ENCODE measurements around the gene TBC1D2B.

TBC1D2B gene

GRCh38 chr15:78024883-78025282 lies 52.6 kb downstream of the TBC1D2B start:
- no peak for DNase-seq

DNA sequence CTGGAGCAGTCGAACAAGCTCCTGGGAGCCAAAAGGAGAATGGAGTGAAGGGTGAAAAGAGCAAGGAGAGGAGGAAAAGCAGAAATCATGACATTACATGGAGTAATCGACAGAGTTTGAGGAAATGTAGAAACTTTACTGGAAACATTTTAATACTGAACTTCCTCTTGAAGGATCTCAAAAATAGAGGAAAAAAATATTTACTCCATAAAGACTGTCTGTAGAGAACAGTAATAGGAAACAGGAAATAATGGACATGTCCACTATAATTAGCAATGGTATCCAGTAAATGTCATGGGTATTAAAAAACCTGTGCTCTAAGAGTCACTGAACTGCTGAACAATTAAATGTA lies 53.0 kb downstream of the TBC1D2B start:
- no peak for DNase-seq

DNA sequence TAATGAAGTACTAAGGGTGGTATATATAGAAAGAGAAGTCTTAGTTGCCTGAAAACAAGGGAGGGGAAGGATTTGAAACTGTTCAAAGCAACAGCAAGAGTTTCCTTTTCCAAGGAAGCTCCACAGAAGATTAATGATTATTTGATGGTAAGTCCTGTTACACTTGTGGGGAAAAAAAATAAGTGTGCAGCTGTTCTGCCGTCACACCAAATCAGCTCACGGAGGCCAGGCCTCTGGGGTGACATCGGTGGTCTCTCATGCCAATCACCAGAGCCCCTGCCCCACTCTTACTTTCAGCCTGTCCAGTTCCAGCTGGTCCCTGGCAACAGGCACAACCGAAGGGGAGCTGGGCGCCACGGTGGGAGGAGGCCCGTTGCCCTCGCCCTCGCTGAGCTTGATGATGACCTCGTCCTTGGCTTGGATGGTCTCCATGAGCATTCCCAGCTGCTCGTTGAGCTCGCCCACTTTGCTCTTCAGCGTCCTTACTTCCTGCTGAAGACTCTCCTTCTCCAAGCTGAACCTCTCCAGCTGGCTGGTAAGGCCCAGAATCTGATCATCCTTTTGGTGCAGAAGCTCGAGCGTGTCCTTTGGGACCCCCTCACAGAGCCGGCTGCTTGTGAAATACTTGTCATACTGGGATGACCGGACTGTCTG lies 53.5 kb downstream of the TBC1D2B start:
- DNase-seq = no peak

GRCh38 chr15:78023081-78023665 lies 54.3 kb downstream of the TBC1D2B start:
- no peak for DNase-seq

GRCh38 chr15:78021761-78022160 lies 55.8 kb downstream of the TBC1D2B start:
- no peak for DNase-seq

DNA sequence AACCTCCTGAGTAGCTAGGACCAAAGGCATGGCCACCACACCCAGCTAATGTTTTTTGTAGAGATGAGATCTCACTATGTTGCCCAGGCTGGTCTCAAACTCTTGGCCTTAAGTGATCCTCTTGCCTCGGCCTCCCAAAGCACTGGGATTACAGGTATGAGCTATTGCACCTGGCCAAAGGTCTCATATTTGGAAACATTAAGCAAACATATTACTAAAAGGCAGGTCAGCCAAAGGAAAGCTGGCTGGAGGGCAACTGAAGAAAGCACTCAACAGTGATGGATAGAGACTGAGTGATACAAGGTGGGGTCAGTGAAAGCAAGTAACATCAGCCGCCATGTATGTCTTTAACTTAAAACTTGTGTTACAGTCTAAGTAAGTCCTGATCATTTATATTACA lies 57.5 kb downstream of the TBC1D2B start:
- no peak for DNase-seq

GRCh38 chr15:78018946-78019644 lies 58.4 kb downstream of the TBC1D2B start:
- peak in 1 of 5 experiments; percentile 67 for DNase-seq

- DNase-seq = no peak
These were observed 59.1 kb downstream of the TBC1D2B start for GRCh38 chr15:78018445-78018844.

GRCh38 chr15:78016860-78017259 lies 60.7 kb downstream of the TBC1D2B start:
- no peak for DNase-seq

- no peak for DNase-seq
These were observed 64.9 kb downstream of the TBC1D2B start for GRCh38 chr15:78012643-78013077.

GRCh38 chr15:78010067-78010466 lies 67.4 kb downstream of the TBC1D2B start:
- no peak for DNase-seq

GRCh38 chr15:78007964-78008886 lies 69.3 kb downstream of the TBC1D2B start:
- DNase-seq = no peak

DNA sequence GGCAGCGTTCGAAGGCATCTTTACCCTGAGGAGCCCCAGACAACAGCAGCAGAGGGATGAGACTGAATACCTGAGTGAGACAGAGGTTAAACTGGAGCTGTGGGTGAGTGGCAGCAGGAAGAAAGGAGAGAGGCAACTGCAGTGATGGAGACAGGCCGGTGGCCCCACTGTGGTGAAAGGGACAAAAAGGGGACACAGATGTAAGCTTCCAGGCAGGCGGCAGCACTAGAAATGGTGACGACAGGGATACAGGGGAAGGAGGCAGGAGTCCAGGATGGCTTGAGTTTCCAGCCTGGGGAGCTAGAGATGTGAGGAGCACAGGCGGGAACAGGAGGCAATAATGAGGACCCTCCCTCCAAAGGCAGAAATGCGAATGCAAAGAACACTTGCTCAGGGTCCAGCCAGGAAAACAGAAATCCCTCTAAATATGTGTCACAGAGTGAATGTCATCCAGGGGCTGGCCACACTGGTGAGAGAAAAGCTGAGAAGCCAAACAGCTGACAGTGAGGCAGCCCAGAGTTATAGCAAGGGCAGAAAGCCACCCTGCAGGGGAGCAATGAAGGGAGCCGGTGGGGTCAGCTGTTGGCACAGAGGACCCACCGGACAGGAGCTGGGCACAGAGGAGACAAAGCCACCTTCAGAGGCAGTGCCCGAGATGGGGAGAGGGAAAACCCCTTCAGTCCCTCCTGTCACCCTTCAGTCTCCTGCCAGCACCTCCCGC lies 70.1 kb downstream of the TBC1D2B start:
- no peak for DNase-seq

DNA sequence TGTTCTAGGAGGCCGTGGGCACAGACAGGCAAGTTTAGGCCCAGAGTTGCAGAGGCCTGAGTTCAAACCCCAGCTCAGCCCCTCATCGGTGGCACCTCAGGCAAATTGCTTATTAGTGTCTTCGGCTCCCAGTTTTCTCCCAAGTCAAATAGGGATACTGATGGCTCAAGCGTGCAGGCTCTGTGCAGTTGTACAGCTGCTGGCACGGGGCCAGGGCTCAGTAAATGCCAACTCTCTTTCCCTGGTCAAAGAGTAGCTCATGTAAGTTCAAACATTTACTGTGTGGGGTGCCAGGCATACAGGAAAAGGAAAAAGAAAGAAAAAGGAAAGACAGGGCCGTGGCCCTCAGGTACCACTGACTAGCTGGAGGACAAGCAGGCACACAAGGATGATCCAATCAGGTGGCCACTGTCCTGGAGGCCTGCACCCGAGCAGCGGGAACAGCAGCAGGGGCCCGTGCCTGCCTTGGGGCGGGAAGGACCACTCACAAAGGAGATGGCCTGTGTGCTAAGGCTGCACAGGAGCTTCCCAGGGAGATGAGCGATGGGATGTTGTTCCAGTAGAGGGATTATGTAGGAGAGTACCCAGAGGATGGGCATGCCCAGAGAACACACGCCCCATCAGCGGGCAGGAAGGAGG lies 70.8 kb downstream of the TBC1D2B start:
- no peak for DNase-seq

DNA sequence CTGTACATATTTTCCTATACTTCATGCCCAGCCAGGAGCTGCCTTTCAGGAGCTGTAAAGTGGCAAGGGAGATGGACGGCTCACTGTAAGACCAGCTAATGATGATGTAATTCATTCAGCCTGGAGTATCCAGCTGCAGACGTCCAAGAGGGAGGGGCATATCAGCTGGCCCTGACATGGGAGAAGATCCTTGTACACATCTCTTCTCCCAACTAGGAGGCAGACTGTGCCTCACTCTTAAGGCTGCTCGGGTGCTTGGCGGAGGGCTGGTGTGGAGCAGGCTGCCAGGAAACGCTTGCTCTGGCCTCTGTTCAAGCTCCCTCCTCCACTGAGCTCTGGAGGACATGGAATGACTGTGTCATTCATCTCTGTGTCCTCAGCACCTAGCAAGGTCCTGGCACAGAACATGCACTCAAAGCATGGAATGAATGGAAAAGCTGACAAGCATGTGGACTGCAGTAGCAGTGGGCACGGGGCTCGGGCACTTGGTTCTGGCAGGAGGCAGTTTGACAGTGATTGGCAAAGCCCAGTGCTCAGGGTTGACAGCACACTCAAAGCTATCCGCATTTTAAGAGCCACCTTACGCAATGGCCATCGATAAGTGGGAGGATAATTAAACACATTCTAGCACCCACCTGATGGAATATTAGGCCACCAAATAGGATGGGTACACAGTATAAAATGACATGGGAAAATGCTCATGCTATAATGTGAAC lies 72.4 kb downstream of the TBC1D2B start:
- no peak for DNase-seq

GRCh38 chr15:78004222-78004727 lies 73.2 kb downstream of the TBC1D2B start:
- DNase-seq = no peak

DNA sequence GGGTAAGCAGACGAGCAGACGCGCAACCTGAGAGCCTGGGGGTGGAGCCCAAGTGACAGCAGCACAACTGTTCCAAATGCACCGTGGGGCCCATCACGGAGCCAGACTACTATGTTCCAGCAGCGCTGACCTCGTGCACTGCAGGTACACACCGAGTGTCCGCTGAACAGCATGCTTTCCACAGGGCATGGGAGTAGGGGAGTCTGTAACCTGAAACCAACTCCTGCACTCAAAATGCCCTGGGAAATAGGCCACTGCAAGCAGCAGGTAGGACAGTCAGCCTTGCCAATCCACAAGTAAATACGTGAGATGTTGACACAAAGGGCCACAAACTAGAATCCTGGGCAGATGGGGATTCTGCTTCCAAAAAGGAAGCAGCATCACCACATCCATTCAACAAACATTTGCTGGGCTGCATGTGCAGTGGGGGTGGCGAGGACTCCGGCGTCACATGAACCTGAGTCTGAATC lies 73.9 kb downstream of the TBC1D2B start:
- DNase-seq = no peak

- DNase-seq = no peak
These were observed 74.5 kb downstream of the TBC1D2B start for GRCh38 chr15:78002996-78003395.

GRCh38 chr15:78001656-78002055 lies 75.9 kb downstream of the TBC1D2B start:
- no peak for DNase-seq

GRCh38 chr15:78000927-78001249 lies 76.6 kb downstream of the TBC1D2B start:
- no peak for DNase-seq

All from T-helper 2 cell (primary cell).